IMR-90 (cell line): ENCODE measurements around the gene TMPRSS13. TPM values are rescaled to one million over a fixed set of nuclear protein-coding genes. Genes with fewer than 3 reads are reported as not detected.

Experiments
- ATAC-seq: fragments of 200-7000 bp; cut with Tn5 transposase; 2 replicates; pipeline ENCODE4 v1.9.1; 2020; ENCODE audit warnings: low read depth, mild to moderate bottlenecking, moderate library complexity
- BruUV-seq: library from RNA; stranded (reverse); fragments of 400-500 nt; replicated peaks from 2 replicates; lab custom pipeline; 2021; lab: Mats Ljungman, UMichigan
- CTCF ChIA-PET: fragments of 300-600 bp; formaldehyde crosslinking; extraction: SDS; loops from one replicate; lab custom pipeline; 2021; ENCODE audit warnings: antibody characterized with exemption; lab: Yijun Ruan, JAX
- POLR2A ChIA-PET: fragments of 300-600 bp; sonication (Branson Sonifier 250); formaldehyde crosslinking; loops from one replicate; lab custom pipeline; 2022; ENCODE audit warnings: antibody characterized with exemption; ENCODE audit not compliant: unreplicated experiment; lab: Charles Lee
- DNase-seq: peaks from one replicate; pipeline ENCODE4 v3.0.0; 2013
- H2AFZ ChIP-seq: replicated peaks from 2 replicates; pipeline ENCODE3; 2013; ENCODE audit warnings: low read length, mild to moderate bottlenecking; ENCODE audit not compliant: poor library complexity
- H2AK5ac ChIP-seq: 2 replicates; pipeline ENCODE4 v1.6.1; 2013; ENCODE audit warnings: low read depth, low read length, inconsistent platforms
- H2AK9ac ChIP-seq: replicated peaks from 2 replicates; pipeline ENCODE3; 2013; ENCODE audit warnings: mild to moderate bottlenecking, low read depth, low read length, moderate library complexity; ENCODE audit not compliant: poor library complexity
- H2BK120ac ChIP-seq: 2 replicates; pipeline ENCODE4 v1.6.1; 2013; ENCODE audit warnings: low read depth, low read length, inconsistent platforms
- H2BK15ac ChIP-seq: 3 replicates; pipeline ENCODE4 v1.6.1; 2013; ENCODE audit warnings: low read depth, low read length, inconsistent platforms
- H2BK20ac ChIP-seq: 2 replicates; pipeline ENCODE4 v1.6.1; 2013; ENCODE audit warnings: low read depth, mild to moderate bottlenecking, inconsistent platforms, low read length, moderate library complexity
- H2BK5ac ChIP-seq: 2 replicates; pipeline ENCODE4 v1.6.1; 2013; ENCODE audit warnings: mild to moderate bottlenecking, low read depth, low read length, inconsistent platforms; ENCODE audit not compliant: poor library complexity, severe bottlenecking
- H3K14ac ChIP-seq: replicated peaks from 2 replicates; pipeline ENCODE4 v1.6.1; 2013; ENCODE audit warnings: low read depth, low read length, inconsistent platforms
- H3K18ac ChIP-seq: 2 replicates; pipeline ENCODE4 v1.6.1; 2013; ENCODE audit warnings: low read depth, low read length, control low read depth
- H3K23ac ChIP-seq: 2 replicates; pipeline ENCODE4 v1.6.1; 2013; ENCODE audit warnings: low read depth, low read length, inconsistent platforms
- H3K27ac ChIP-seq: 2 replicates; pipeline ENCODE4 v1.5.1; 2013; ENCODE audit warnings: mild to moderate bottlenecking, control low read depth, low read length; ENCODE audit not compliant: insufficient read depth
- H3K27me3 ChIP-seq: 2 replicates; pipeline ENCODE4 v1.6.1; 2013; ENCODE audit warnings: low read length; ENCODE audit not compliant: control insufficient read depth, insufficient read depth
- H3K36me3 ChIP-seq: 2 replicates; pipeline ENCODE4 v1.6.1; 2013; ENCODE audit warnings: low read length, mixed read lengths; ENCODE audit not compliant: control insufficient read depth, insufficient read depth
- H3K4ac ChIP-seq: 2 replicates; pipeline ENCODE4 v1.6.1; 2013; ENCODE audit warnings: low read depth, low read length, inconsistent platforms
- H3K4me1 ChIP-seq: 2 replicates; pipeline ENCODE4 v1.6.1; 2013; ENCODE audit warnings: low read length, mixed read lengths; ENCODE audit not compliant: control insufficient read depth, insufficient read depth
- H3K4me2 ChIP-seq: 2 replicates; pipeline ENCODE4 v1.6.1; 2013; ENCODE audit warnings: low read depth, mild to moderate bottlenecking, control low read depth, low read length, moderate library complexity
- H3K4me3 ChIP-seq: 2 replicates; pipeline ENCODE4 v1.5.1; 2013; ENCODE audit warnings: low read depth, mild to moderate bottlenecking, control low read depth, low read length, moderate library complexity; ENCODE audit not compliant: insufficient read depth
- H3K56ac ChIP-seq: 2 replicates; pipeline ENCODE4 v1.6.1; 2013; ENCODE audit warnings: low read length, inconsistent platforms; ENCODE audit not compliant: insufficient read depth; ENCODE audit errors: extremely low read depth
- H3K79me1 ChIP-seq, 2 experiments: 2 replicates each; pipeline ENCODE4 v1.6.1; 2013; ENCODE audit warnings: low read length in 2 of 2, inconsistent platforms in 1 of 2, low read depth in 1 of 2
- H3K9ac ChIP-seq: 2 replicates; pipeline ENCODE4 v1.6.1; 2013; ENCODE audit warnings: low read depth, low read length, control low read depth
- H3K9me1 ChIP-seq: 2 replicates; pipeline ENCODE4 v1.6.1; 2013; ENCODE audit warnings: low read length, inconsistent platforms; ENCODE audit not compliant: insufficient read depth
- H3K9me3 ChIP-seq: 2 replicates; pipeline ENCODE4 v1.6.1; 2013; ENCODE audit warnings: low read length; ENCODE audit not compliant: control insufficient read depth, insufficient read depth
- H4K20me1 ChIP-seq: 2 replicates; pipeline ENCODE4 v1.6.1; 2013; ENCODE audit warnings: low read length, inconsistent platforms; ENCODE audit not compliant: insufficient read depth
- H4K5ac ChIP-seq: 2 replicates; pipeline ENCODE4 v1.6.1; 2013; ENCODE audit warnings: mild to moderate bottlenecking, low read depth, low read length, control low read depth
- H4K8ac ChIP-seq, 2 experiments: 2 replicates each; pipeline ENCODE4 v1.6.1; 2013; ENCODE audit warnings: low read depth in 2 of 2, low read length in 2 of 2, control low read depth in 1 of 2, inconsistent platforms in 1 of 2
- H4K91ac ChIP-seq: 2 replicates; pipeline ENCODE4 v1.6.1; 2013; ENCODE audit warnings: low read depth, low read length, inconsistent platforms; ENCODE audit not compliant: insufficient read depth
- BHLHE40 ChIP-seq: fragments of 150-350 bp; IDR thresholded peaks from 2 replicates; pipeline ENCODE4 v1.6.1; 2016; ENCODE audit warnings: mild to moderate bottlenecking, low read depth, low read length
- CEBPB ChIP-seq: IDR thresholded peaks from 2 replicates; pipeline ENCODE4 v1.6.1; 2012; ENCODE audit warnings: low read depth, low read length, improper control_type of control experiment
- CHD1 ChIP-seq: IDR thresholded peaks from 2 replicates; pipeline ENCODE4 v1.6.1; 2012; ENCODE audit warnings: low read depth, low read length, improper control_type of control experiment
- ELK1 ChIP-seq: fragments of 150-350 bp; IDR thresholded peaks from 2 replicates; pipeline ENCODE4 v1.6.1; 2016; ENCODE audit warnings: low read depth, mild to moderate bottlenecking, low read length, moderate library complexity, borderline replicate concordance
- FOS ChIP-seq: fragments of 150-350 bp; IDR thresholded peaks from 2 replicates; pipeline ENCODE4 v1.6.1; 2016; ENCODE audit warnings: low read depth, low read length
- MAFK ChIP-seq: IDR thresholded peaks from 2 replicates; pipeline ENCODE4 v1.6.1; 2012; ENCODE audit warnings: low read depth, low read length, improper control_type of control experiment
- MAZ ChIP-seq: IDR thresholded peaks from 2 replicates; pipeline ENCODE4 v1.6.1; 2012; ENCODE audit warnings: low read depth, mild to moderate bottlenecking, low read length, improper control_type of control experiment, moderate library complexity, borderline replicate concordance
- NFE2L2 ChIP-seq: fragments of 150-350 bp; IDR thresholded peaks from 2 replicates; pipeline ENCODE4 v1.6.1; 2016; ENCODE audit warnings: low read depth, mild to moderate bottlenecking, low read length
- POLR2A ChIP-seq: IDR thresholded peaks from 2 replicates; pipeline ENCODE4 v1.6.1; 2012; ENCODE audit warnings: mild to moderate bottlenecking, low read depth, low read length
- RAD21 ChIP-seq: IDR thresholded peaks from 2 replicates; pipeline ENCODE4 v1.6.1; 2012; ENCODE audit warnings: low read length, improper control_type of control experiment
- RFX5 ChIP-seq: IDR thresholded peaks from 2 replicates; pipeline ENCODE4 v1.8.0; 2012; ENCODE audit warnings: low read depth, mild to moderate bottlenecking, low read length, moderate library complexity
- SMC3 ChIP-seq: fragments of 150-350 bp; IDR thresholded peaks from 2 replicates; pipeline ENCODE4 v1.6.1; 2016; ENCODE audit warnings: low read depth, mild to moderate bottlenecking, antibody characterized with exemption, low read length, moderate library complexity
- WGBS, 2 experiments: methylation state at CpG; one replicate each; pipeline versions ENCODE4 v1.1.5 to v1.1.7; 2013; ENCODE audit warnings: missing lambda C conversion rate in 2 of 2; ENCODE audit not compliant: insufficient read length in 1 of 2; ENCODE audit errors: extremely low coverage in 2 of 2; 5-methylcytosine and 5-hydroxymethylcytosine counted together
- dilution Hi-C: fragments of 300-500 bp; cut with HindIII; formaldehyde crosslinking; loops from one replicate; pipeline ENCODE4 v1.14.3; 2018; ENCODE audit warnings: low sequenced_read_pairs; ENCODE audit not compliant: unreplicated experiment
- in situ Hi-C: fragments of 300-500 bp; cut with MboI; formaldehyde crosslinking; loops from 3 replicates; pipeline ENCODE4 v1.14.3; 2019; ENCODE audit warnings: low sequenced_read_pairs, inconsistent platforms, mixed read lengths
- intact Hi-C: fragments of 100-400 bp; cut with micrococcal nuclease; formaldehyde crosslinking; loops from 2 replicates; pipeline ENCODE4 v1.10.0; 2022
- polyA plus RNA-seq, 3 experiments: library from polyadenylated mRNA; depleted of rRNA; stranded (reverse); fragments of >200 nt; gene quantifications; 2 replicates each; pipeline ENCODE4 v1.2.3, GENCODE V29; 2012; ENCODE audit warnings: low replicate concordance in 1 of 3
- total RNA-seq: library from RNA; depleted of rRNA; stranded (reverse); fragments of >200 nt; gene quantifications from 2 replicates; pipeline ENCODE4 v1.2.3, GENCODE V29; 2012
- TF ChIP-seq, protein P1 (sequence below): conservative IDR thresholded peaks from 2 replicates; pipeline ENCODE4 v1.5.1; 2012; ENCODE audit warnings: mild to moderate bottlenecking, low read depth, low read length, improper control_type of control experiment

Gene TMPRSS13
- total and polyA plus RNA-seq, 2 of the 4 experiments (the other 2 are of a cell fraction) = not detected

DNA sequence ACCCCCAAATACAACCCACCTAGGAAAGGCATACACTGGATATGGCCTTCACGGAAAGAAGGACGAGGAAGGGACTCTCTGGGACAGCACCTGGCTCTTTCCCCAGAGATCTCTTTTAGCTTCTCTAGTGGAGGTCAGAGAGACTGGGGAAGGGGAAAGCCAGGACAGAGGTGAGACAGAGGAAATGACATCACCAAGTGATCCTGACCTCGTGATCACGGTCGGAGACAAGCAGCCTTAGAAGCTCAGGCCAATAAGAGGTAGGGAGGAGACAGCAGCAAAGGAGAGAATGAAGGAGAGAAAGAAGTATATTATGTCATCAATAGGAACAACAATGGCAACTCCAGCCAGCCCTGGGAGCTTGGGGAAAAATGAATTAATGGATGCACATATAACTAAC lies 15.4 kb upstream of the TMPRSS13 start:
- WGBS, 2 experiments = 76% methylated on average over 3 of the region's 5 CpGs; no CpG with 5 or more reads in 1 of the 2 experiments
- POLR2A ChIA-PET = no interaction called here
- no peak overlapping the region for H4K91ac ChIP-seq

More for the DNA sequence above, 15.4 kb upstream of the TMPRSS13 start:
- Histone ChIP-seq H4K5ac (no peak overlapping the region), H3K79me1 (no peaks in the 10 kb centered on the region), H4K8ac (no peak overlapping the region), H2BK15ac (no peak overlapping the region), H3K36me3 (no peaks in the 10 kb centered on the region), H3K9me1 (no peaks in the 10 kb centered on the region), H2BK120ac (no peak overlapping the region), H2BK20ac (no peak overlapping the region), H4K20me1 (no peaks in the 10 kb centered on the region), H2AK9ac (no peak overlapping the region), H2AK5ac (no peak overlapping the region), H3K4me2 (no peak overlapping the region), H3K4me1 (no peaks in the 10 kb centered on the region), H2AFZ (no peak overlapping the region), H3K14ac (no peak overlapping the region), H3K9ac (no peak overlapping the region), H3K27me3 (peaks cover 6% of the 10 kb centered on the region), H3K9me3 (no peaks in the 10 kb centered on the region), H3K56ac (no peak overlapping the region), H3K23ac (no peak overlapping the region), H3K4me3 (no peak overlapping the region), H3K27ac (no peak overlapping the region), H2BK5ac (no peak overlapping the region), H3K4ac (no peak overlapping the region), H3K18ac (no peak overlapping the region)
- DNase-seq (no peak), ATAC-seq (no peak)
- BruUV-seq = no TSS peak
- dilution Hi-C loops = no loop called here
- intact Hi-C loops = no loop called here
- CTCF ChIA-PET = interaction anchor here (0.6 to 0.8 kb wide), 2 partner anchors 79 to 126 kb away, joined by 3 read pairs; no protein-coding TSS in a partner anchor
- in situ Hi-C loops = no loop called here
- TF ChIP-seq CEBPB = no peak
- TF ChIP-seq MAFK = no peak
- TF ChIP-seq MAZ = no peak
- no peak for TF ChIP-seq RAD21
- no peak for TF ChIP-seq FOS
- no peak for TF ChIP-seq NFE2L2
- no peak for TF ChIP-seq ELK1
- no peak for TF ChIP-seq BHLHE40
- no peak for TF ChIP-seq RFX5
- TF ChIP-seq SMC3 = no peak
- no peak for TF ChIP-seq POLR2A
- TF ChIP-seq, protein P1, sequence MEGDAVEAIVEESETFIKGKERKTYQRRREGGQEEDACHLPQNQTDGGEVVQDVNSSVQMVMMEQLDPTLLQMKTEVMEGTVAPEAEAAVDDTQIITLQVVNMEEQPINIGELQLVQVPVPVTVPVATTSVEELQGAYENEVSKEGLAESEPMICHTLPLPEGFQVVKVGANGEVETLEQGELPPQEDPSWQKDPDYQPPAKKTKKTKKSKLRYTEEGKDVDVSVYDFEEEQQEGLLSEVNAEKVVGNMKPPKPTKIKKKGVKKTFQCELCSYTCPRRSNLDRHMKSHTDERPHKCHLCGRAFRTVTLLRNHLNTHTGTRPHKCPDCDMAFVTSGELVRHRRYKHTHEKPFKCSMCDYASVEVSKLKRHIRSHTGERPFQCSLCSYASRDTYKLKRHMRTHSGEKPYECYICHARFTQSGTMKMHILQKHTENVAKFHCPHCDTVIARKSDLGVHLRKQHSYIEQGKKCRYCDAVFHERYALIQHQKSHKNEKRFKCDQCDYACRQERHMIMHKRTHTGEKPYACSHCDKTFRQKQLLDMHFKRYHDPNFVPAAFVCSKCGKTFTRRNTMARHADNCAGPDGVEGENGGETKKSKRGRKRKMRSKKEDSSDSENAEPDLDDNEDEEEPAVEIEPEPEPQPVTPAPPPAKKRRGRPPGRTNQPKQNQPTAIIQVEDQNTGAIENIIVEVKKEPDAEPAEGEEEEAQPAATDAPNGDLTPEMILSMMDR = no peak
- no peak for TF ChIP-seq CHD1
